Activated CD8-positive, alpha-beta memory T cell treated with anti-CD3 and anti-CD28 coated beads for 4 hours (primary cell): ENCODE results near the gene ST8SIA4.

Experiments
- DNase-seq, 2 donors: peaks; one replicate each; pipeline ENCODE4 v3.0.0-alpha.2; 2020; ENCODE audit warnings: low read depth in 2 of 2

The ST8SIA4 gene, protein sequence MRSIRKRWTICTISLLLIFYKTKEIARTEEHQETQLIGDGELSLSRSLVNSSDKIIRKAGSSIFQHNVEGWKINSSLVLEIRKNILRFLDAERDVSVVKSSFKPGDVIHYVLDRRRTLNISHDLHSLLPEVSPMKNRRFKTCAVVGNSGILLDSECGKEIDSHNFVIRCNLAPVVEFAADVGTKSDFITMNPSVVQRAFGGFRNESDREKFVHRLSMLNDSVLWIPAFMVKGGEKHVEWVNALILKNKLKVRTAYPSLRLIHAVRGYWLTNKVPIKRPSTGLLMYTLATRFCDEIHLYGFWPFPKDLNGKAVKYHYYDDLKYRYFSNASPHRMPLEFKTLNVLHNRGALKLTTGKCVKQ

DNA sequence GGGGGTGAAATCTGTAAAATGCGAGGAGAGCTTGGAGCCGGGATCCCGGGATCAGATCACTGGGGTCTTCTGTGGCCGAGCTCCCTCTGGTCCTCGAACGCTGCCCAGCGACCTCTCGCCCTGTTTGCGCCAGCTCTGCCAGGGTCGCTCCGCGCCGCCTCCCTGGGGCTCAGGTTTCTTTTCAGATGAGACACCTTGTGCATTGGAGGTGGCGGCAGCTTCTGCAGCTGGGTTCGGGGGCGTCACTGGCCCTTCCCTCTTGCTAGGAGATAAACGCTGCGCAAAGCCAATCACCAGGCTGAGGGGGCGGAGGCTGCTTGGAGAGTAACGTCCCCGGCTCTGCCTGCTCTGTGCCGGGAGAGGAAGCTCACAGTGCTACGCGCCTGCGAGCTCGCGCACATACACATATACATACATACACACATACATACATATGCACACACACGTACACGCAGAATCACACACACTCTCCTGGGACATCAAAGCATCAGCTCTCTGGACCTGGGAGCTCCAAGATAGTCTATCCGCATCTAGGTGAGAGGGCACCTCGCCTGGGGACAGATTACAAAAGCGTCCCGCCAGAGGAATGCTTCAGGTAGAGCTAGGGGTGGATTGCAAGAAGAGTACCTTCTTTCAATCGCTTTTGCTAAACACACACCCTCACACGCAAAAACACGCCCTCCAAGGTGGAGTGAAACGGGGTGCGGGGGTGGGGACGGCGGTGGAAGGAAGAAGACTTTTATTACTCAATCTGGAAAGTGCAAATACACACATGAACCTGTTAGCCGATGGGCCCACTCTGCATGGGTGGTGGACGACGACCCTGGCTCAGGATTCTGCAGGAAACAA lies at the start of gene ST8SIA4:
Gene ST8SIA4, minus strand, starts transcription at position 244 of the 849 bp plus-strand sequence. CDS start 327 bp downstream, outside the sequence.
- DNase-seq, result peak; percentile 73 to 86

DNA sequence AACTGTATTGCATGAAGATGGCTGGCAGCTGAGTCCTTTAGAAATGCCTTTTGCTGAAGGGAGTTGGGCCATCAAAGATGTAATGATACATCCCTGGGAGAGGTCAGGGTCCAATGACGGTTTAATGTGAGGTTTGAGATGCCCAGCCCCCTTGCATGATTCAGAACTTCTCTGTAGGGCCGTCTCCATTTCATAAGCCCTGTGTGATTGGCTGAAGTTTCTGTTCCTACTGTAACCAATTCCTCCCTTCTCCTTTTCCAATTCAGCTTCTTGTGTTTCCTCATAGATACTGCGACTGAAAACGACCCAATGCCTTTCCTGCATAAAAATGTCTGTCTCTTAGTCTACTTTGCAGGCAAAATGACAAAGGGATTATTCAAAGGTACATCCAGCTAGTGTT lies 47.9 kb upstream of the ST8SIA4 start:
- DNase-seq, result no peak

DNA sequence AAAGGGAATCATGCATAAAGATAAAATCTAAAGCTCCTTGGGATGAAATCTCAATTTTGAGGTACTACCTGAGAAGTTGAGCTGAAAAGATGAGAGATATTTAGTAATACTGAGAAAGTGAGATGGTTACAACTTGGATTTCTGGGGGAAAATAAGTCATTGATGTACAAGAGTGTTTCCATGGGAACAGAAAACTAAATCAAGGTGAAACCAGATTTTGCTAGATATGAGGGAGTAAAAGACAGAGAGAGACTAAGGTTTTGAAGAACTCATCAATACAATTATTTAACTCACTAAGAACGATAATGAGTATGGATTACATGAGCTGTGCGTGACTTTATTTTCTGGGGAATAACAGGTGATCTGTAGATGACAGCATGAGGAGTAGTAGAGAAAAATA lies 10.2 kb upstream of the ST8SIA4 start:
- DNase-seq, result no peak

DNA sequence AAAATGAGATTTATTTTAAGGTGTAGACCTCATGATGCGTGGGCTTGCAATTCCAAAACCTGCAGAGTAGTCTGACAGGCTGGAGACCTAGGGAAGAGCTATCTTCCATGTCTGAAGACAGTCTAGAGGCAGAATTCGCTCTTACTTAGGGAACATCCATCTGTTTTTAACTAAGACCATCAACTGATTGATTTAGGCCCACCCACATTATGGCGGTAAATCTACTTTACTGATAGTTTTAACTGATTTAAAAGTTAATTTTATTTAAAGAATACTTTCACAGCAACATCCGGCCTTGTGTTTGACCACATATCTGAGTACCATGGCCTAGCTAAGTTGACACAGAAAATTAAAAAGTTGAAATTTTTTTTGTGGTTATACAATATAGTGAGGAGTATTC lies 6.0 kb upstream of the ST8SIA4 start:
- DNase-seq, result no peak

DNA sequence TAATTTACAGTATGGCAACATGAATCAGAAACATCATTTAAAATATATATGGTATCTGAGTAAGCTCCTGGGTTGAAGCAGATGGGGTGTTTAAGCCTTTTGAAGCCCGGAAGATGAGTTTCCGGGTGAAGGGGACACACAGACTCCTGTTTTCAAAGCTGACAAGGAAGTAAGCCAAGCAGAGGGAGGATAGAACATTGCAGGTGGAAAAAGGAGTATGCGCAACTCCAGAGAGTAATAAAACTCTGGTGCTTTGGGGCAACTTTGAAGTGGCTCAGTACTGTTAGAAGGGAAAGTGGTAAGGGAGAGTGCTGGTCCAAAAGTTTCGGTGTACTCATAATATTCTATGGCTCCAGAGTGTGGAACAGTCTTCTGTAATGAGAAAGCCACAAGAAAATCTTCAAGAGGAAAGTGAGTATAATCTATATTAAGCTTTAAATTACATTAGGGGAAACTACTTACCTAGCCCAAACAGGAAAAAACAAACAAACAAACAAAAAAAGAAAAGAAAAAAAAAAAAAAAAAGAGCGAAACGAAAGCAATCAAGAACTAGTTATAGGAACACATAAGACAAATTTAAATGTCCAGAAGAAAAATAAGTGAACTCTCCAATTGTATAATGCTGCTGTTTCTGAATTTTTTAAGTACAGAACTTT lies 2.3 kb upstream of the ST8SIA4 start:
- DNase-seq, result no peak

DNA sequence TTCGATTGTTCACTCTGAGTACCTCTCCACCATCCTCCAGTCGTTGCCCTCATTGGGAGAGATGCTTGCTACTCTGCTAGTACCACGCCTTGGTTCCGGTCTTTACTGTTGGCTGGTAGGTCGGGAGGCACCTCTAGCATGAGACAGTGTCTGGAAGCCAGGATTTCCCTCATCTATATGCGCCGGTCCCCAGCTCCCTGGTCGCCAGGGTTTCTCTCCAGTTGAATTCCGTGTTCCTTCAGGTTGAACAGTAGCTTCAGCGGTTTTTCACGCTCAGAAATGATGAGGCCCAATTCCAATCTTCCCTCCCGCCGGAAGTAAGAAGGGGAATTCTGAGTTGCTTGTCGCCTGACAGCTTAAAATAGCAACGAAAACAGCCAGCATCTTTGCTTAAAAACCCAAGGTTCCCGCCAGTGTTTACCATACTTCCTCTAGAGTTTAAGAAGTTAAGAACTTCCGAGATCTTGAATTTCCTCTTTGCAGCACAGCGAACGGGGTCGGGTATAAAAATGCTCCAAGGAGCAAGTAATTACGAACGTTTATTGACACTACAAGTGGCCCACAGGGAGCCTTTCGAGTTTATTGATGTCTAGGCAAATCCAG lies 1.3 kb upstream of the ST8SIA4 start:
- peak in 1 of 2 donors; percentile 1 for DNase-seq

DNA sequence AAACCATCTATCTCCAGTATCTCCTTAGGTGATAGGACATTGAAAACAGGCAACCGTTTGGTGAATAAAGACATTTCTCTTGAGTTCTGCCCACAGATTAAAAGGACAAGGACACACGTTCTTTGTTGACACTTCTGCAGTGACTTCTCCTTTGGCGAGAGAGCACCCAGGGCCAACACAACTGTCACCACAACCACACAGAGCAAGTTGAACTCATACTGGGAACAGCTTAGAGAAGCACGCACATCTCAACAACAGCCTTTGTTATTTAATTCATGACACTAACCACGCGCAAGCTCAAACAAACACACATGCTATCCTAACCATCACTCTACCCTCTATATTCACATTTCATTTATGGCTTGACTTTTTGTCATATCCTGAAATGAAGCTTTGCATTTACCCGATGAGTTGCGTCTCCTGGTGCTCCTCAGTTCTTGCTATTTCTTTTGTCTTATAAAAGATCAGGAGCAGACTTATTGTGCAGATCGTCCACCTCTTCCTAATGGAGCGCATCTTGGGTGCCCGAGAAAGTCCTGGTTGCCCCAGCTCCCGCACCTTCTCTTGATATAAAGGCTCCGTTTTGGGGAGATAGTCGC lies 543 bp downstream of the ST8SIA4 start:
- DNase-seq, result no peak

DNA sequence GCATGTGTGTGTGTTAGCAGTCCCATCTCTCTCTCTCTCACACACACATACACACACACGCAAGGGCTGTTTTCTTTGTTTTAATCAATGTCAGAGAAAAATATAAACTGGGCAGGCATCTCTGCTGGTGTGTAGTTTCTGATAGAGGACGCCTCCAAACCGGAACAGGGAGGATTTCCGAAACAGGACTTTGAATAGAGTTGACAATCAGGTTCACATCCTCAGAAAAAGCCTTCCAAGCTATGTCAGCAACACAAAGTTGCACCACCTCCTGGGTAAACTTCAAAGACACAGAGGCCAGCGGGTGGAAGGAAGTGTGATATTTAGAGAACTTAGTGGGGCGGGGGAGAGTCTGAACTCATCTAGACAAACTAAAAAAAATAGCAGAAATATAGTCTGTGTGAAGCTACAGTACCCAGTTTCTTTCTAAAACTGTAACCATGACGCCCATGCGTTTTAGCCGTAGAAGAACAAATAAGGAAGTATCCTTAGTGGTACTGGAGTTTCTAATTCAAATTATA lies 1.2 kb downstream of the ST8SIA4 start:
- peak; percentile 36 to 57 for DNase-seq

DNA sequence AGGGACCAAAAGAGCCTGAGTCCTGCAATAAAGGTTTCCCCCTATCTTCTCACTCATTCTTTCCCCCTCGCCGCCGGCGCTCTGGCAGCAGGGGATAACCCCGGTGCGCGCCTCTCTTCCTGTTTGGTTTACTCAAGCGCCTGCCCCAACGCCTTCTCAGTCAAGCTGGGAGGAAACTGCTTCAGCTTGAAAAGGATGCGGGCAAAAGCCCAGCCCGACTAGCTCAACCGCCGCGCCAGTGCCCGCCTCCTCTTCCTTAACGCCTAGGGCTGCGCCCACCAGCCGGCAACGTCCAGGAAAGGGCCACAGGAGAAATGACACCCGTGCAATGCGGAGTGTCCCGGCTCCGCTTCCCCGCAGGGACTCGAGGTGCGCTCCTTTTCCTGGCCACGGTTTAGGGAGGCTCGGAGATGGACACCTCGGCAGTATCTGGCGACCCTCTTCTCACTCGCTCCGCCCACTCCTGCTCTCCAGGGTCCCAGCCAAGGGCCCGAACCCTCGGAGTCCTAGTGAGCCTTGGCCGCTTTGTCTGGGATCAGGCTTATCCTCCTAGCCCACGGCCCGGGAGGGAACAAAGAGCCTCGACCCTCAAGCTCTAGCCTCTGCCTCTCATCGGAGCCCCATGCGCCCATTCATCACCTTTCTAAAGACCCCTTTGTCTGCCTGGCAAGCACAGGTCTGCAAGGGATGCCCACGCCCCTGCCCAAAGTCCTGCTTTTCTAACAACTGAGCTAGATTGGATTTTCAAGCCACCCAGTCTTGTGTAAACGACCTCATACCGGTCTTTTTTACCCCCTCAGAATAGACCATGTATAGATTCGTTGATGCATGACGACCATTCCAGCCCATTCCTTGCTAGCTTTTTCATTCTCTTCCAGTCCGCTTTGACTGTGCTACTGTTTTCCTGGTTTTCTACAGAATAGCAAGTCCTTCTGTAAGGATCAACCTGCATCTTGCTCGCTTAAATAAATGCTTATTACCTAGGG lies 2.0 kb downstream of the ST8SIA4 start:
- DNase-seq, result peak; percentile 86 to 93

DNA sequence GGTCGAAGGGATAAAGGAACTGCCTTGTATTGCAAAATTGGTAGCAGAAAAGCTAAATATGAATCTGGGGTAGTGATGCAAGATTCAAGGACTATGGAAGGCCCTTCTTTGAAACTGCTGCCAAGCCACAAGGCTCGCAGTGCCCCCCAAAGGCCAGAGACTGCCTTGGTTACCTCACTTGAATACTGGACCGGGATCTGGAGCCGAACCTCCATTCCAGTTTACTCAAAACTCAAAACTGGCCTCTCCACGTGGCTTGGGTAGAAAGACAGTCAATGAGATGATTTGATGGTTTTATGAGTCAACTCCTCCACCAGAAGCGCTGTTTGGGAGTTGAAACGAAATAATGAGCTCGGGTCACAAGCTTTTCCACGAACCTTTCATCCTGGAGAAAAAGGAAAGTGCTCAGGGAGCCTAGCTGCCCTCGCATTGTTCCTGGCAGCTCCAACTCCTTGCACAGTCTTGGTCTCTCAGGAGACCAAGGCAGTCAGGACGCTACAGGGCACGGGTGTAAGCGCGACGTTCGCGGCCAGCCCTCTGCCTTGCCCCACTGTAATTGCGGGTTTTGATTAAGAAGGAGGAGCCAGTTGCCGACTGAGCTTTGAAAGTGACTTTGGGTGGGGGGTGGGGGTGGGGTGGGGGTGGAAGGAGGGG lies 2.8 kb downstream of the ST8SIA4 start:
- peak; percentile 20 to 45 for DNase-seq

DNA sequence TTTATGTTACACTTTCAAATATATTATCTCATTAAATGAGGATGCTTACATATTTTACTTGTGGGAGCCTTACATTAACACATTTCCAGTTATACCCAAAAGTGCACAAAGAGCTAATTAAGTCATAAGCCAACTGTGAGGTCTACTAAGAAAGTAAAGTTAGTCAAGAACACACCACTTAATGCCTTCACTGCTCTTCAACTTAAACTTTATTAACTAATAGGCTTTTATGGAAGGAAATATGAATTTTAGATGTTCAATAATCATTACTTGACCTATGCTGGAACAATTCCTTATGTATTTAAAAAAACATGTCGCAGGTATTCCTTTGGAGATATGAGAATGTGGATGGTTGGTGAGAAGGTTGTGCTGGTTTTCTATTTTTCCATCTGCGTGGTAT lies 3.4 kb downstream of the ST8SIA4 start:
- DNase-seq, result no peak

DNA sequence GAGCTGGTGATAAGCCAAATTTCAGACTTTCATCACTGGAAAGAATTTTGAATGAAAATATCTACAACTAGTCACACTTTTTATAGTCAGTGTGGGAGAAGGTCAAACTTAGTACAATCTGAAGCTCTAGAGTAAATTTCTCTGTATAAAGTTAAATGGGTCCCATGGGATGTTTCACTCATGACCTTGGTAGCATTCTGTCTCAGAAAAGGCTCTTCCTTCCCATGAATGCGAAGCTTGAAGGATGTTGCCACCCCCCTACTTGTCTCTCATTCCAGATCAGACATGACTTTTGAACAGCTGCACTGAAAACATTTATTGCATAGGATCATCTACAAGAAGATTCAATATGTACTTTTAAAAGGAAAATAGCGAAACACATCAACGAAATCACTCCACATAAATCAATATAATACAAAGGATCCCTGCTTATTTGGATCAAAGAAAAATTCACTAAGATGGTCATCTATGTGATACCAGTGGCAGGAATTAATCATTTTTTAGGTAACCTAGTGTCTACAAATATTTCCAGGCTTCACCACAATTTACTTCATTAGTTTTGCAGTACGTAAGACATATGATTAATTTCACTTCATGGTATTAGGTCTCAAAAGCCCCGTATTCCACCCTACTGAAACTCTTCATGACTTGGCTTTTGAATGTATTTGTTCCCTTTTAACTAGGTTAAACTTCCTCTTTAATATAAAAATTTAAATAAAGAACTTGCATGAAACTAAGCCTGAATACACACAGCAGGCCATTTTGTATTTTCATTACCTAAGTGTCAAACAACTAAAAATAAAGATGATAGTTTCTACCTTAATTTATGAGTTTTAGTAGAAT lies 4.4 kb downstream of the ST8SIA4 start:
- no peak for DNase-seq

DNA sequence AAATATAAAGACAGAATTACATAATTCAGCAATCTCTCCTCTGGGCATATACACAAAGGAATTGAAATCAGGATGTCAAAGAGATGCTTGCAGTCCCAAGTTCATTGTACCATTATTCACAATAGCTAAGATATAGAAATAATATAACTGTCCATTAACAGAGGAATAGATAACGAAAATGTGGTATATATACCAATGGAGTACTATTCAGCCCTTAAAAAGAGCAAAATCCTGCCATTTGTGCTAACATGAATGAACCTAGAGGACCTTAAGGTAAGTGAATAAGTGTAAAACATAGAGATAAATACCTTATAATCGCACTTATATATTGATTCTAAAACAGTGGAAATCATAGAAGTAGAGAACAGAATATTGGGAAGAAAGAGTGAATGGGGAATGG lies 7.0 kb downstream of the ST8SIA4 start:
- DNase-seq, result no peak

DNA sequence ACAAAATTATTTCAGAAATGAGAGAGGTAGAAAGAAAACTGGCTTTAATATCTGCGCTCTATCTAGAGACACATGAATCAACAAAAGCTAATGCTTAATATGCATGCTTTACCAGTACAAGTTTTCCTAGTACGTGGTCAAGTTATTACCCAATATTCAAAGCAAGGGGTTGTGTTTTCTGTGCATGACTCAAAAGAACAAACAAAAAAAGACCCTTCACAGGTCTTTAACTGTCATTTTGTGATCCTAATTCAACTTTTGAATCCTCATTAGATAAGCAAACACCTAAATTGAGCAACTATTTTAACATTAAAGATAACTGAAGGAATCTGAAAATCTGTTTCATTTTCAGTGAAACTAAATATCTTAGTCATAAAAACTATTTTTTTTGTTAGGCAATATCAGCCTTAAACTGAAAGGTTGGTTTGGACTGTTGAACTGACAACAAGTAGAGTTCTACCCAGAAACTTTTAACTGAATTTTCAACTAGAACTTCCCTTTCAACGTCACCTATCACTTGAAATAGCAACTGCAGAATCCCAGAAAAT lies 12.5 kb downstream of the ST8SIA4 start:
- no peak for DNase-seq

DNA sequence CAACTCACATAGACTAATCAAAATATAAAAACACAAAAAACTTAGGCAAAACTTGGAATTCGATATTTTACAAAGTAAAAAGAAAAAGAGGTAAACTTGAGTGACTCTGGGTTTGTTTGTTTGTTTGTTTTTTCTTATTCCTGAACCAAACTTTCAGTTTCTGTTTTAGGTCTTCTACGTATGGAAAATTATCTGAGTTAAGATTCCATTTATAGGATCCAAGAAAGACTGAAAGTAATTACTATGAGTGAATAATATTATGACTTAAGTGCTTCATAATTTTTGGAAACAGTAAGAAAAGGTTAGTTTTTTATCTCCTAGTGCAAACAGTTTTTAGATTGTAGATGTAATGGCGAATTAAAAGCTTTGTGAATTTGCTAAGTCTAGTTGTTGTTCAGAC lies 13.2 kb downstream of the ST8SIA4 start:
- no peak for DNase-seq

DNA sequence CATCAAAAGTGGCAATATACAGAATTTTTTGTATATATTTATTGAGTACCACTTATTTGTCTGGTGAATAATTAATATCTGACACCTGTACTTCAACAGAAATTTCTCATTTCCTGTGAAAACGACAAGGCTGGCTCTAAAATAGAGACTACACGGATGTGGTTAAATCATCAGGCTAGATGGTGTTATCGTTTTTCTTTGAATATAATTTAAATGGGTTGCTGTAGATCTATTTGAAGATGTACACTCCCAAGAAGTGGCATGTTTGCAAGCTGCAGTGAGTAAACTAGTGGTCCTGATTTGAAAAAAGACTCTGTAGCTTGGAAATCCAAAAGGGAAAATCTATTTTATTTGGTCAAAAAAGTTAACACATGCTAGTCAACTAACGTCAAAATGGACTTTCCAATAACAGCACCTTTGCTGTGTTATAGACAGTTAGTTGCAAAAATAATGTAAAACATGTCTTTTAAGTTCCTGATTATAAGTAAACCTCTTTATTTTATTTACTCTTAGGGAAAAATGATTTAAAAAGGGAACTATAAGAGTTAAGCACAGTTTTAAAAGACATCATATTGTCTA lies 13.8 kb downstream of the ST8SIA4 start:
- DNase-seq, result no peak

DNA sequence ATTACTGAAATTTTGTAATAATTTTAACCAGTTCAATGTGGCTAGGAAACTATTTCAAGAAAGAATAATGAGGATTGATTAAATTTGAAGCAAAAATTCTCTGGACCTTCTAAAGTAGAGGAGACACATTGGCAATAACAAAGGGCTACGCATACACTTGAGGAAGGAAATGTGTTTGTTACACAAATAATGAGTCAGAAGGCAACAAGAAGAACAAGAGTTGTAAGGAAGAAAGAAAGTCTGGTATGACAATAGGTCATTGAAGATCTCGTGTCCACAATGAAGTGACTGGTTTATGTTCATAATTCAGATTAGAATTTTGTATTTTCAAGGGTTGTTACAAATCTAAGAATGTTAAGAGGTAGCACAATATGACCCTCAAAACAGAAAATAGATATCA lies 25.8 kb downstream of the ST8SIA4 start:
- no peak for DNase-seq
